Endothelial cell of hepatic sinusoid (primary cell): ENCODE results near the gene ST7.

ENCODE experiments used
- in situ Hi-C: cut with HindIII; loops from 2 replicates; pipeline ENCODE4 v1.10.0; 2017; ENCODE audit warnings: low sequenced_read_pairs

ST7 gene

GRCh38 chr7:117053432-117053831, 100.1 kb downstream of the ST7 start:
- in situ Hi-C loops: no loop called here

GRCh38 chr7:117061751-117062150, 108.5 kb downstream of the ST7 start:
- in situ Hi-C loops: loop anchor here (10.0 kb wide), 1 partner anchor 63 kb away; no protein-coding TSS in a partner anchor

GRCh38 chr7:117062300-117062699, 109.0 kb downstream of the ST7 start:
- in situ Hi-C loops: loop anchor here (10.0 kb wide), 1 partner anchor 63 kb away; no protein-coding TSS in a partner anchor

GRCh38 chr7:117064688-117065087, 111.4 kb downstream of the ST7 start:
- in situ Hi-C loops: loop anchor here (10.0 kb wide), 1 partner anchor 60 kb away; no protein-coding TSS in a partner anchor

- in situ Hi-C loops: loop anchor here (10.0 kb wide), 1 partner anchor 59 kb away; no protein-coding TSS in a partner anchor
Observed at GRCh38 chr7:117065571-117066150, 112.4 kb downstream of the ST7 start.

- in situ Hi-C loops: loop anchor here (10.0 kb wide), 1 partner anchor 58 kb away; no protein-coding TSS in a partner anchor
Observed at GRCh38 chr7:117066668-117067067, 113.4 kb downstream of the ST7 start.

GRCh38 chr7:117067340-117067739, 114.0 kb downstream of the ST7 start:
- in situ Hi-C loops: loop anchor here (10.0 kb wide), 1 partner anchor 57 kb away; no protein-coding TSS in a partner anchor

- in situ Hi-C loops: loop anchor here (10.0 kb wide), 1 partner anchor 56 kb away; no protein-coding TSS in a partner anchor
Observed at GRCh38 chr7:117068511-117069145, 115.3 kb downstream of the ST7 start.

GRCh38 chr7:117069379-117069778, 116.1 kb downstream of the ST7 start:
- in situ Hi-C loops: loop anchor here (10.0 kb wide), 1 partner anchor 55 kb away; no protein-coding TSS in a partner anchor

GRCh38 chr7:117071551-117071950, 118.2 kb downstream of the ST7 start:
- in situ Hi-C loops: no loop called here

GRCh38 chr7:117072620-117073118, 119.4 kb downstream of the ST7 start:
- in situ Hi-C loops: no loop called here

- in situ Hi-C loops: no loop called here
Observed at GRCh38 chr7:117074378-117074777, 121.1 kb downstream of the ST7 start.

GRCh38 chr7:117075934-117076333, 122.6 kb downstream of the ST7 start:
- in situ Hi-C loops: no loop called here

GRCh38 chr7:117076426-117076943, 123.2 kb downstream of the ST7 start:
- in situ Hi-C loops: no loop called here

GRCh38 chr7:117077658-117078057, 124.4 kb downstream of the ST7 start:
- in situ Hi-C loops: no loop called here

GRCh38 chr7:117082647-117083046, 129.3 kb downstream of the ST7 start:
- in situ Hi-C loops: no loop called here

- in situ Hi-C loops: no loop called here
Observed at GRCh38 chr7:117083648-117084047, 130.3 kb downstream of the ST7 start.

- in situ Hi-C loops: no loop called here
Observed at GRCh38 chr7:117084286-117084685, 131.0 kb downstream of the ST7 start.

GRCh38 chr7:117085275-117085674, 132.0 kb downstream of the ST7 start:
- in situ Hi-C loops: no loop called here

GRCh38 chr7:117085769-117086463, 132.6 kb downstream of the ST7 start:
- in situ Hi-C loops: no loop called here

GRCh38 chr7:117086788-117087187, 133.5 kb downstream of the ST7 start:
- in situ Hi-C loops: no loop called here
